ENCODE results near the gene PTH2.
"Not testable (repeated sequence)": the region's sequence is repeated elsewhere in the genome, so short reads cannot be mapped to it uniquely, and the experiment has no call there.

PTH2 gene

GRCh38 chr19:49447485-49448431 lies 24.5 kb upstream of the PTH2 start:
- DNase-seq: peak; percentile 14

- no peak for DNase-seq
Observed at GRCh38 chr19:49445997-49446396, 22.8 kb upstream of the PTH2 start.

- DNase-seq: not testable (repeated sequence)
Observed at GRCh38 chr19:49444100-49444700, 21.0 kb upstream of the PTH2 start.

- peak; percentile 91 for DNase-seq
Observed at GRCh38 chr19:49443366-49444099, 20.3 kb upstream of the PTH2 start.

GRCh38 chr19:49442771-49443365 lies 19.6 kb upstream of the PTH2 start:
- peak; percentile 86 for DNase-seq

- peak; percentile 22 for DNase-seq
Observed at GRCh38 chr19:49442354-49442753, 19.1 kb upstream of the PTH2 start.

GRCh38 chr19:49441960-49442350 lies 18.7 kb upstream of the PTH2 start:
- DNase-seq: no peak

GRCh38 chr19:49441210-49441959 lies 18.1 kb upstream of the PTH2 start, which contains the start of gene SLC17A7:
Gene SLC17A7 (minus strand): TSS chr19:49441527. CDS start chr19:49441379, 148 bp downstream.
- DNase-seq: no peak

- no peak for DNase-seq
Observed at GRCh38 chr19:49440439-49441209, 17.4 kb upstream of the PTH2 start.

GRCh38 chr19:49439836-49440235 lies 16.6 kb upstream of the PTH2 start:
- no peak for DNase-seq

- no peak for DNase-seq
Observed at GRCh38 chr19:49438261-49438660, 15.0 kb upstream of the PTH2 start.

- DNase-seq: no peak
Observed at GRCh38 chr19:49437231-49437630, 14.0 kb upstream of the PTH2 start.

GRCh38 chr19:49436381-49437017 lies 13.3 kb upstream of the PTH2 start:
- DNase-seq: no peak

GRCh38 chr19:49435670-49436069 lies 12.4 kb upstream of the PTH2 start:
- DNase-seq: no peak

- no peak for DNase-seq
Observed at GRCh38 chr19:49434907-49435583, 11.8 kb upstream of the PTH2 start.

GRCh38 chr19:49433240-49433901 lies 10.1 kb upstream of the PTH2 start:
- DNase-seq: no peak

GRCh38 chr19:49432141-49433073 lies 9.2 kb upstream of the PTH2 start:
- DNase-seq: no peak

- DNase-seq: no peak
Observed at GRCh38 chr19:49431330-49431749, 8.1 kb upstream of the PTH2 start.
